Measurements from ENCODE around the gene OGDH.

OGDH gene

GRCh38 chr7:44665531-44666213 lies 59.2 kb downstream of the OGDH start:
- CTCF ChIA-PET: interaction anchor here (0.6 kb wide), 1 partner anchor 9 kb away, joined by 3 read pairs; no protein-coding TSS in a partner anchor
- Histone ChIP-seq H3K4me1 (ENCODE audit: control insufficient read depth, insufficient read depth, low read length) (no peaks in the 10 kb centered on the region; the same call in 1 of the 2 replicates), H3K27ac (ENCODE audit: extremely low read depth, low read depth, low read length) (no peak overlapping the region), H3K36me3 (ENCODE audit: control insufficient read depth in 2 of 2, insufficient read depth in 1 of 2, low read length in 2 of 2) (peaks cover 4 to 10% of the 10 kb centered on the region in 2 experiments; a peak in 2 of 3 replicates), H3K9me3 (ENCODE audit: control insufficient read depth, insufficient read depth, low read depth, low read length) (no peaks in the 10 kb centered on the region), H3K4me3 (ENCODE audit: low read depth, low read length) (no peak overlapping the region)
- POLR2A ChIA-PET: no interaction called here
- TF ChIP-seq FEZF1 (tag by site-specific recombination; IDR thresholded peaks at IDR 0.05) (0 out of 2 replicates have a peak, but pooled peaks have one; percentile 7), HIC1 (tag by site-specific recombination; IDR thresholded peaks at IDR 0.05) (no peak), ZNF274 (IDR thresholded peaks at IDR 0.05; ENCODE audit: low read length) (no peak), ZNF274 (tag by site-specific recombination; IDR thresholded peaks at IDR 0.05; ENCODE audit: borderline replicate concordance) (no peak)

GRCh38 chr7:44666566-44666965 lies 60.1 kb downstream of the OGDH start:
- TF ChIP-seq TRIM28 (IDR thresholded peaks at IDR 0.05; ENCODE audit: borderline replicate concordance, low read length) (no peak), HOXC10 (CRISPR knock-in tag; IDR thresholded peaks at IDR 0.05) (no peak)
- Histone ChIP-seq H3K9me3 (ENCODE audit: control insufficient read depth, insufficient read depth, low read depth, low read length) (no peaks in the 10 kb centered on the region), H3K4me1 (ENCODE audit: control insufficient read depth, insufficient read depth, low read length) (no peaks in the 10 kb centered on the region; the same call in 1 of the 2 replicates), H3K36me3 (ENCODE audit: control insufficient read depth in 2 of 2, insufficient read depth in 1 of 2, low read length in 2 of 2) (peaks cover 4 to 5% of the 10 kb centered on the region in 2 experiments; a peak in 2 of 3 replicates), H3K4me3 (ENCODE audit: low read depth, low read length) (no peak overlapping the region), H3K27ac (ENCODE audit: extremely low read depth, low read depth, low read length) (no peak overlapping the region)
- CTCF ChIA-PET: no interaction called here
- POLR2A ChIA-PET: no interaction called here

GRCh38 chr7:44667190-44667589 lies 60.8 kb downstream of the OGDH start:
- TF ChIP-seq ZNF555 (tag by site-specific recombination; conservative IDR thresholded peaks at IDR 0.05) (no peak), ZNF747 (tag by site-specific recombination; IDR thresholded peaks at IDR 0.05) (no peak), ZNF514 (tag by site-specific recombination; IDR thresholded peaks at IDR 0.05) (no peak), ZNF704 (tag by site-specific recombination; IDR thresholded peaks at IDR 0.05) (no peak)
- no peaks in the 10 kb centered on the region; the same call in 1 of the 2 replicates for H3K4me1 ChIP-seq (ENCODE audit: control insufficient read depth, insufficient read depth, low read length)
- H3K9me3 ChIP-seq (ENCODE audit: control insufficient read depth, insufficient read depth, low read depth, low read length): no peaks in the 10 kb centered on the region
- H3K4me3 ChIP-seq (ENCODE audit: low read depth, low read length): no peak overlapping the region
- ChIA-PET POLR2A (no interaction called here), CTCF (no interaction called here)
- H3K36me3 ChIP-seq (ENCODE audit: control insufficient read depth in 2 of 2, insufficient read depth in 1 of 2, low read length in 2 of 2): peaks cover 4 to 5% of the 10 kb centered on the region in 2 experiments; a peak in 2 of 3 replicates
- H3K27ac ChIP-seq (ENCODE audit: extremely low read depth, low read depth, low read length): no peak overlapping the region

GRCh38 chr7:44671069-44671468 lies 64.6 kb downstream of the OGDH start:
- H3K4me3 ChIP-seq (ENCODE audit: low read depth, low read length): no peak overlapping the region
- peaks cover 8 to 28% of the 10 kb centered on the region in 2 experiments; a peak in 2 of 3 replicates for H3K36me3 ChIP-seq (ENCODE audit: control insufficient read depth in 2 of 2, insufficient read depth in 1 of 2, low read length in 2 of 2)
- no peaks in the 10 kb centered on the region for H3K4me1 ChIP-seq (ENCODE audit: control insufficient read depth, insufficient read depth, low read length)
- TF ChIP-seq ZFHX2 (tag by site-specific recombination; conservative IDR thresholded peaks at IDR 0.05) (no peak), ZNF324 (tag by site-specific recombination; IDR thresholded peaks at IDR 0.05) (no peak), ZNF433 (tag by site-specific recombination; IDR thresholded peaks at IDR 0.05; ENCODE audit: low read depth) (no peak), ZXDB (tag by site-specific recombination; IDR thresholded peaks at IDR 0.05) (no peak), ZNF830 (tag by site-specific recombination; IDR thresholded peaks at IDR 0.05; ENCODE audit: low read depth) (no peak), ZNF473 (tag by site-specific recombination; IDR thresholded peaks at IDR 0.05) (no peak), ZBTB44 (tag by site-specific recombination; IDR thresholded peaks at IDR 0.05) (no peak), TCF7L2 (IDR thresholded peaks at IDR 0.05; ENCODE audit: borderline replicate concordance, low read depth, low read length) (no peak)
- CTCF ChIA-PET: no interaction called here
- POLR2A ChIA-PET: no interaction called here
- no peak overlapping the region for H3K27ac ChIP-seq (ENCODE audit: extremely low read depth, low read depth, low read length)
- H3K9me3 ChIP-seq (ENCODE audit: control insufficient read depth, insufficient read depth, low read depth, low read length): no peaks in the 10 kb centered on the region
